GM23248 (cell line): Measurements from ENCODE around the gene LLGL1. TPM values are rescaled to one million over a fixed set of nuclear protein-coding genes. Genes with fewer than 3 reads are reported as not detected.

Experiments
- DNase-seq: peaks from one replicate; pipeline ENCODE4 v3.0.0-alpha.2; 2015
- H2AFZ ChIP-seq: fragments of 200-600 bp; sonication (generic); 2 replicates; pipeline ENCODE4 v1.6.1; 2016; ENCODE audit warnings: antibody characterized with exemption
- H3F3A ChIP-seq: fragments of 200-600 bp; sonication (generic); 2 replicates; pipeline ENCODE4 v1.6.1; 2016; ENCODE audit warnings: mild to moderate bottlenecking, antibody characterized with exemption, mixed run types; ENCODE audit not compliant: insufficient read depth
- H3K27ac ChIP-seq: fragments of 200-600 bp; sonication (generic); 2 replicates; pipeline ENCODE4 v1.5.1; 2016; ENCODE audit warnings: mild to moderate bottlenecking
- H3K27me3 ChIP-seq: fragments of 200-600 bp; sonication (generic); replicated peaks from 2 replicates; pipeline ENCODE4 v1.6.1; 2016; ENCODE audit warnings: mild to moderate bottlenecking; ENCODE audit not compliant: insufficient read depth
- H3K36me3 ChIP-seq: fragments of 200-600 bp; sonication (generic); 2 replicates; pipeline ENCODE4 v1.6.1; 2016; ENCODE audit warnings: low read depth, mild to moderate bottlenecking
- H3K4me1 ChIP-seq: fragments of 200-600 bp; sonication (generic); 2 replicates; pipeline ENCODE4 v1.6.1; 2016; ENCODE audit warnings: mild to moderate bottlenecking; ENCODE audit not compliant: insufficient read depth
- H3K4me2 ChIP-seq: fragments of 200-600 bp; sonication (generic); one replicate; pipeline ENCODE4 v1.6.1; 2016; ENCODE audit warnings: mild to moderate bottlenecking; ENCODE audit not compliant: unreplicated experiment
- H3K4me3 ChIP-seq: fragments of 200-600 bp; sonication (generic); 2 replicates; pipeline ENCODE4 v1.5.1; 2016; ENCODE audit warnings: mild to moderate bottlenecking
- H3K79me2 ChIP-seq: fragments of 200-600 bp; sonication (generic); 2 replicates; pipeline ENCODE4 v1.6.1; 2016; ENCODE audit warnings: mild to moderate bottlenecking; ENCODE audit not compliant: insufficient read depth
- H3K9ac ChIP-seq: fragments of 200-600 bp; sonication (generic); 2 replicates; pipeline ENCODE4 v1.6.1; 2016; ENCODE audit warnings: mild to moderate bottlenecking
- H3K9me2 ChIP-seq: fragments of 200-600 bp; sonication (generic); 2 replicates; pipeline ENCODE4 v1.6.1; 2016; ENCODE audit warnings: mixed run types, mild to moderate bottlenecking, moderate library complexity; ENCODE audit not compliant: insufficient read depth
- H3K9me3 ChIP-seq: fragments of 200-600 bp; sonication (generic); one replicate; pipeline ENCODE4 v1.6.1; 2017; ENCODE audit warnings: low read depth
- H4K20me1 ChIP-seq: fragments of 200-600 bp; sonication (generic); 2 replicates; pipeline ENCODE4 v1.6.0; 2016; ENCODE audit not compliant: insufficient read depth
- EZH2 ChIP-seq: fragments of 200-600 bp; sonication (generic); IDR thresholded peaks from 2 replicates; pipeline ENCODE4 v1.6.1; 2018; ENCODE audit warnings: antibody characterized with exemption, mild to moderate bottlenecking; ENCODE audit not compliant: insufficient read depth, poor library complexity, severe bottlenecking
- EZH2phosphoT487 ChIP-seq: fragments of 200-600 bp; sonication (generic); IDR thresholded peaks from 2 replicates; pipeline ENCODE4 v1.6.1; 2018; ENCODE audit warnings: antibody characterized with exemption, moderate library complexity, mild to moderate bottlenecking, low read depth; ENCODE audit not compliant: insufficient read depth
- WGBS, 2 experiments: methylation state at CpG; one replicate each; pipeline ENCODE4 v1.1.6; 2015 to 2017; ENCODE audit warnings: low lambda C conversion rate in 2 of 2, low coverage in 1 of 2; ENCODE audit errors: missing lambda C conversion rate in 2 of 2; 5-methylcytosine and 5-hydroxymethylcytosine counted together
- in situ Hi-C: fragments of 300-500 bp; cut with MboI; formaldehyde crosslinking; loops from 2 replicates; pipeline ENCODE4 v1.15.0; 2020
- polyA plus RNA-seq: library from polyadenylated mRNA; unstranded; fragments of >200 nt; fragmentation: Nextera tagmentation; extraction: Ambion mirVana; gene quantifications from 2 replicates; pipeline ENCODE4 v1.2.1, GENCODE V29; 2016
- total RNA-seq: library from RNA; depleted of rRNA; stranded (reverse); fragments of >200 nt; shearing (Covaris generic); gene quantifications from 2 replicates; pipeline ENCODE4 v1.2.3, GENCODE V29; 2014

The LLGL1 gene
- total and polyA plus RNA-seq, 2 experiments from 2014 or later: 3.5 to 40.3 TPM

DNA sequence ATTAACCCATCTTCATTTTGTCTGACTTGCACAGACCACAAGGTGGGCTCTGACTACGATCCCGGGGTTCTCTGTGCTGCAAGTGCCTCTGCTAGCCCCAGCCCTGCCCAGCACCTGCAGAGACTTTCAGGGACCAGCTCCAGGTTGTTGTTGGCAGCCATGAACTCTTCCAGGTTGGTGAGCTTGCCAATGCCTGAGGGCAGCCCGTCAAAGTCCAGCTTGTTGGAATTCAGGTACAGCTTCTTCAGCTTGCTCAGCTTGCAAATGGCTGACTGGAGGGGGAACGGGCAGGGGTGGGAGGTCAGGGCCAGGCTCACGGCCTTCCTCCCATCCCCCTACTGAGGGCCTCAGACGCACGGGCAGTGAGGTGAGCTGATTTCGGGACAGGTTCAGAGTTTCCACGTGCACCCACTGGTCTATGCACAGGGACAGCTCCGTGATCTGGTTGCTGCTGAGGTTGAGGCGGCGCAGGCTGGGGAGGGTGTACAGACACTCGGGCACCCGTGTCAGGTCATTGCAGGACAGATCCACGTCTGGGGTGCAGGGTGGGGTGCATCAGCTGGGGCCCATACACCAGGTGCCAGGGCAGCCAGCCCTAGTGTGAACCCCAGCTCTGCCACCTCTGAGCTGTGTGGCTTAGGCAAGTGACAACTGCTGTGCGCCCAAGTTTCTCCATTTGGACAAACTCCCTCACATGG, 27.9 kb downstream of the LLGL1 start:
- Histone ChIP-seq H3K27me3 (no peaks in the 10 kb centered on the region), H3K9ac (no peak overlapping the region), H3K36me3 (peaks cover 34% of the 10 kb centered on the region), H2AFZ (no peak overlapping the region), H3K27ac (no peak overlapping the region), H3K79me2 (peaks cover 44% of the 10 kb centered on the region), H3K9me2 (no peaks in the 10 kb centered on the region), H3K4me1 (peaks cover 6% of the 10 kb centered on the region; the same call in 1 of the 2 replicates), H3F3A (peaks cover 6% of the 10 kb centered on the region; the same call in 1 of the 2 replicates), H3K4me3 (no peak overlapping the region), H3K9me3 (no peaks in the 10 kb centered on the region), H4K20me1 (no peaks in the 10 kb centered on the region), H3K4me2 (no peak overlapping the region)
- in situ Hi-C loops: no loop called here
- 82 to 85% methylated on average over 13 to 16 of the region's 16 CpGs for WGBS, 2 experiments
- DNase-seq: no peak
- no peak for TF ChIP-seq EZH2
- TF ChIP-seq EZH2phosphoT487: no peak

GRCh38 chr17:18253947-18254821, 28.7 kb downstream of the LLGL1 start:
- Histone ChIP-seq H3K9me2 (no peaks in the 10 kb centered on the region), H3K4me3 (no peak overlapping the region), H3K9me3 (no peaks in the 10 kb centered on the region), H4K20me1 (no peaks in the 10 kb centered on the region), H3K27me3 (no peaks in the 10 kb centered on the region), H3K79me2 (peaks cover 44% of the 10 kb centered on the region), H3K4me2 (no peak overlapping the region), H3K4me1 (peaks cover 10% of the 10 kb centered on the region; the same call in 1 of the 2 replicates), H3F3A (peaks cover 4% of the 10 kb centered on the region; the same call in 1 of the 2 replicates), H3K27ac (no peak overlapping the region), H2AFZ (no peak overlapping the region), H3K9ac (no peak overlapping the region), H3K36me3 (peaks cover 34% of the 10 kb centered on the region)
- in situ Hi-C loops: no loop called here
- 86 to 88% methylated on average over 27 of the region's 27 CpGs for WGBS, 2 experiments
- DNase-seq: no peak
- no peak for TF ChIP-seq EZH2phosphoT487
- no peak for TF ChIP-seq EZH2

GRCh38 chr17:18254888-18255649, 29.6 kb downstream of the LLGL1 start:
- no peak overlapping the region for H3K9ac ChIP-seq
- in situ Hi-C loops: no loop called here
- no peaks in the 10 kb centered on the region for H3K9me3 ChIP-seq
- no peak overlapping the region for H3K4me3 ChIP-seq
- TF ChIP-seq EZH2phosphoT487 (no peak), EZH2 (no peak)
- no peak overlapping the region for H3K4me2 ChIP-seq
- H3K79me2 ChIP-seq: peaks cover 44% of the 10 kb centered on the region
- peaks cover 32% of the 10 kb centered on the region for H3K36me3 ChIP-seq
- no peaks in the 10 kb centered on the region for H3K9me2 ChIP-seq
- H2AFZ ChIP-seq: no peak overlapping the region
- H3K4me1 ChIP-seq: peaks cover 16% of the 10 kb centered on the region
- no peak overlapping the region for H3K27ac ChIP-seq
- 97 to 100% methylated on average over 8 of the region's 8 CpGs for WGBS, 2 experiments
- no peak for DNase-seq
- H4K20me1 ChIP-seq: no peaks in the 10 kb centered on the region
- H3K27me3 ChIP-seq: no peaks in the 10 kb centered on the region
- 0 out of 2 replicates have a peak, but pooled peaks cover 6% of the 10 kb centered on the region for H3F3A ChIP-seq

DNA sequence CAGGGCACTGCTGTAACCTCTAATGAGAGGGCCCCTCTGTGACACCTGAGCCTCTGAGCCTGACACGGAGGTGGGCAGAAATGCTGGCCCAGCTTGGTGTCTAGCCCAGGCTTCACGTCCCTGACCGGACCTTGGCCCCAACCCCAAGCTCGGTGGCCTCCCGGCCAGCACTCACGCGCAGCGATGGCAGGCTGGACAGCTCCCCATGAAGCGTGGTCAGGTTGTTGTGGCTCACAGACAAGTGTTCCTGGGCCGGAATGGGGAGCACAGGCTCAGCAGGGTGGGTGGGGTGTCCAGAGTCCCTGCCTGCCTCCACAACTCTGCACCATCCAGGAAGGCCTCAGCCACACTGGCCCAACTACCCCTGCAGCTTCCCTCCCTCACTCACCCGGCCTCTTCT, 30.9 kb downstream of the LLGL1 start:
- 79 to 97% methylated on average over 4 to 11 of the region's 11 CpGs for WGBS, 2 experiments
- Histone ChIP-seq H3K9ac (no peak overlapping the region; the same call in 1 of the 2 replicates), H3K36me3 (peaks cover 25% of the 10 kb centered on the region), H3F3A (0 out of 2 replicates have a peak, but pooled peaks cover 6% of the 10 kb centered on the region), H3K9me2 (no peaks in the 10 kb centered on the region), H3K79me2 (peaks cover 45% of the 10 kb centered on the region), H3K27ac (no peak overlapping the region), H3K9me3 (no peaks in the 10 kb centered on the region), H3K4me1 (peaks cover 19% of the 10 kb centered on the region), H4K20me1 (no peaks in the 10 kb centered on the region), H3K4me3 (no peak overlapping the region), H3K4me2 (no peak overlapping the region), H2AFZ (no peak overlapping the region), H3K27me3 (no peaks in the 10 kb centered on the region)
- TF ChIP-seq EZH2 (no peak), EZH2phosphoT487 (no peak)
- in situ Hi-C loops: no loop called here
- DNase-seq: no peak
